DMS79 (cell line): ENCODE data around the gene UBXN1.

ENCODE experiments used
- DNase-seq: peaks from one replicate; lab custom pipeline; 2025; lab: John Stamatoyannopoulos, UW

Gene UBXN1, protein sequence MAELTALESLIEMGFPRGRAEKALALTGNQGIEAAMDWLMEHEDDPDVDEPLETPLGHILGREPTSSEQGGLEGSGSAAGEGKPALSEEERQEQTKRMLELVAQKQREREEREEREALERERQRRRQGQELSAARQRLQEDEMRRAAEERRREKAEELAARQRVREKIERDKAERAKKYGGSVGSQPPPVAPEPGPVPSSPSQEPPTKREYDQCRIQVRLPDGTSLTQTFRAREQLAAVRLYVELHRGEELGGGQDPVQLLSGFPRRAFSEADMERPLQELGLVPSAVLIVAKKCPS

DNA sequence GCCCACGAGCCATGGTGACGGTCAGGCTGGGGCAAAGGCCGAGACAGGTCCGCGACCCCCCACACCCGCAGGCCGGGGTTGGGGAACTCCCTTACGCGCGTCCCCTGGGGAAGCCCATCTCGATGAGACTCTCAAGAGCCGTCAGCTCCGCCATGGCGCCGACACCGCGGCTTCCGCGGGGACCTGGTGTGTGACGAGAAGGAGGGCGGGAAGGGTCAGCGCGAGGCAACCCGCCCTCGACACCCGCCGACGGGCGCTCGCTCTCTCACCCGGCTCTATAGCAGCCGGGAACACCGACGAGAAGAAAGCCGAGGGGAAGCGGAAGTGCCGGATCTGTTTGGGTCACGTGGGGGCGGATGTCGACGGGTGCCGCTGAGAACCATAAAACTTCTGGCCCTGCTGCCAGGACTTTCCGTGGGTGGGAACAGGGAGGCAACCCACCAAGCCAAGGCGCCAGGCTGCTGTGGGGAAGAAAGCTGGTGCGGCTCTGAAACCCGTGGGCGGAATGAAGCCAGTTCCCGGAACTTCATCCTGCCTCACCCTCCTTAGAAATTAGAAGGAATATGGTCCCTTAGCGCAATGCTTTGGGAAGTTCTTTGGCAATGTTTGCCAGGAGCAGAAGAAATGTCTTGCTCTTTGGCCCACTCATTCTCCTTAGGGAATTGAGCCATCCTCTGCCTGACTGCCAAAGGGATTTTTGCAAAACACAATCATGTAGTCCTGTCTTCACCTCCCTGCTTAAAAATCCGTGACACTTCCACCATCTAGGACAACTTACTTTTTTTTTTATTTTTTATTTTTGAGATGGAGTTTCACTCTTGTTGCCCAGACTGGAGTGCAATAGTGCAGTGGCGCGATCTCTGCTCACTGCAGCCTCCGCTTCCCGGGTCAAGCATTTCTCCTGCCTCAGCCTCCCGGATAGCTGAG is at the start of gene UBXN1:
Gene UBXN1 (minus strand): TSS at position 304 of the 927 bp plus-strand sequence. CDS start 150 bp downstream, at position 154.
- DNase-seq: peak; percentile 72

DNA sequence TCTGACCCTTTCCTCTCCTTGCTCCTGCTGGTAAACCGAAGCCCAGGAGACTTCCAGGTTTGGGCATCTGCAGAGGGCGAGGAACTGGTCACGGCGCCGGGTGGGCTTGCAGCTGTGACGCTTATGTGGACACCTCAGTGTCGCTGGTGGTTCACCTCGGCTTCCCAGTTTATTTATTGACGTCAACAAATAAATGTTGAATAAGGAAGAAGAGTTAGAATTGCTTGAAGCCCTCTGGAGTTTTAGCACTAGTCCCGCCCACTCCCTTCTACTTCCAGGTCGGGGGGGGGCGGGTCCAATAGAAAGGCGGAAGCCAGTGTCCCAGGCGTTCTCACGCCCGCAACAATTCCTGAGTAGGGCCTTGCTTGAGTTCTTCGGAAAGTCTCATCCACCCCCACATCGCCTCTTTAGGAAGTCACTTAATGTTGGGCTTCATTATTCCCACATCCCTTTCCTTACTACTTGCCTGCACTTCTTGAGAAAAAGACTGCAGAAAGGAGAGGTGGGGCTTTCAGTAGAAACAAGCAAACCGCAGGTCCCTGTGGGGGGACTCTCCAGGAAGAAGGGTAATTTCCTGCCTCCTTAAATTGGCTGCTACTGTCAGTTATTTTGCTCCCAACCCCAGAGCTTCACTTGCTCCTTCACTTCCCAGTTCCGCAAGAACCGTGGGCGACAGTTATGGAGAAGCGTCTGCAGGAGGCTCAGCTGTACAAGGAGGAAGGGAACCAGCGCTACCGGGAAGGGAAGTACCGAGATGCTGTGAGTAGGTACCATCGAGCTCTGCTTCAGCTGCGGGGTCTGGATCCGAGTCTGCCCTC is 49.5 kb upstream of the UBXN1 start, which contains the start of gene TTC9C:
Gene TTC9C (plus strand): TSS at position 316 of the 818 bp plus-strand sequence. CDS start 363 bp downstream, at position 679.
- peak; percentile 78 for DNase-seq

- peak; percentile 95 for DNase-seq
Observed at GRCh38 chr11:62727872-62728170, 48.9 kb upstream of the UBXN1 start.

GRCh38 chr11:62727165-62727871 is 48.4 kb upstream of the UBXN1 start, which contains the start of gene HNRNPUL2:
Gene HNRNPUL2, minus strand, starts transcription at chr11:62727457. Its CDS starts 301 bp downstream, at chr11:62727156.
- DNase-seq: peak; percentile 99

DNA sequence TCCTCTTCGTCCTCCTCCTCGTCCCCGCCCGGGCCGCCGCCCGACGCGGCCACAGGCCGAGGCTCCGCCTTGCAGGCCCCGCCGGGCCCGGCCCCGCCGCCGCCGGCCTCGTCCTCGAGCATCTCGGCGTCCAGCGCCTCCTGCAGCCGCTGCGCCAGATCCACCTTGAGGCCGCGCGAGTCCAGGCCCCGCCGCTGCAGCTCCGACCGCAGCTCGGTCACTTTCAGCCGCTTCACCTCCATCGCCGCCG is 48.0 kb upstream of the UBXN1 start:
- no peak for DNase-seq

DNA sequence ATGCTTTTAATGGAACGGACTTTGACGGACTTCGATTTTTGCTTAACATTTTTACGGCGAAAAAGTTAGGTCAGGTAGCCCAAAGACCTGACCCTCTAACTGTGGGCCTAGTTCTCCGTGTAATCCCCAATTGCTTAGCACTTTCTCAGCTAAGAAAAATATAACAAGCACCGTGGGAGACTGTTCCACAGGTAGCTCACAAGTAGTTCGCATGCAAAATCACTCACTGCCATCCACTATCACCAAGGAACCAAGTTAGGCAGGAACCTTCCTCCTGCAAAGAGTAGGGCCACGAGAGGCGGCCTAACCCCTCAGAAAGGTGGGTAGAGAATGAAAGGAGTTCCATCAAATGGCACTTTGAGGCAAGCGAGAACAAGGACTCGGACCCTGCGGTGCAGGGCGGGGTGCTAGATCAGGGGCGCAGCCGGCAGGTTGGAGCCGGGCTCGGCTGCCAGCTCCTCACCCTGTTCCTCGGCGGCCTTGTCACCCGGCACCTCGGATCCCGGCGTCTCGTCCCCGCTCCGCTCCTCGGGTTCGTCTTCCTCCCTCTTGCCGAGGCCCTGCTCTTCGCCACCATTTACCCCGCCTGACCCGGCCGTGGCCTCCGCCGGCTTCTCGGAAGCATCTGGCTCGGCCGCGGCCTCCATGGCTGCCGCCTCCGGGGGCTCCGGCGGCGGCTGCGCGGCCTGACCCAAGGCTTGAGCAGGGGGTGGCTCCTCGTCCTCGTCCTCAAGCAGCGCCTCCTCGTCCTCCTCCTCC is 47.5 kb upstream of the UBXN1 start:
- DNase-seq: no peak

- DNase-seq: no peak
Observed at GRCh38 chr11:62725646-62726045, 46.8 kb upstream of the UBXN1 start.

GRCh38 chr11:62724171-62724570 is 45.3 kb upstream of the UBXN1 start:
- no peak for DNase-seq

GRCh38 chr11:62721994-62722393 is 43.1 kb upstream of the UBXN1 start:
- no peak for DNase-seq

DNA sequence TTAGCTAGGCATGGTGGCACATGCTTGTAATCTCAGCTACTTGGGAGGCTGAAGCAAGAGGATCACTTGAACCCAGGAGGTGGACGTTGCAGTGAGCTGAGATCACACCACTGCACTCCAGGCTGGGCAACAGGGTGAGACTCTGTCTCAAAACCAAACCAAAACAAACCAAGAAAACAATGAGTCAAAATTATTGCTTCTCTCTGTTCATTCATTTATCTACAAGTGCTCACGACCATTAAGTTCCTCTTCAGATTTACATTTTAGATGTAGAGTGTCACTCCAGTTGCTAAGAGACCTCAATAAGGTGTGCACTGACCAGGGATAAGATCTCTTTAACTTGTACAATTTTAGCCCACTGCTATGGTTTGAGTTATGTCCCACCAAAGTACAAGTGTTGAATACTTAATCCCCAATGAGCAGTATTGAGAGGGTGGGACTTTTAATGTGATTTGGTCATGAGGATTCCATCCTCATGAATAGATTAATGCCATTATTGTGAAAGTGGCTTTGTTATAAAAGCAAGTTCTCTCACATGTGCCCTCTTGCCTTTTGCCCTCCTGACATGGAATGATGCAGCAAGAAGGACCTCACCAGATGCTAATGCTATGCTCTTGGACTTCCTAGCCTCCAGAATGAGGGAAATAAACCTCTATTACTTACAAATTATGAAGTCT is 40.6 kb upstream of the UBXN1 start:
- DNase-seq: no peak

DNA sequence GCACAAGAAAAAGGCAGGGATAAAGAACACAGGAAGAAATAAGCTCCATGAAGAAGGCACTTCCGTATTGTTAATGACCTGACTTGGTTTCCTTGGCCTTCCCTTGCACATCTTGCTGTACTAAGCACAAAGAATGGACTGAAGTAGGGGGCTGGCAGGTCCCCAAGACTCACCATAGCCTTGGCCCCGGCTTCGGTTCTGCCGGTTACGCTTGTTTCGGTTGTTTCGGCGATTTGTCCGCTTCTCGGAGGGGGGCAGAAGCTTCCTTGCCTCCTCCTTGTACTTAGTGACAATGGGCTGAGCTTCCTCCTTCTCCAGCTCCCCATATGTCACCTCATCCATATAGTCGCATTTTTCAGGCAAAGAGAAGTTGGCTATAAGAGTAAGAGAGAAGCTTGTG is 37.9 kb upstream of the UBXN1 start:
- DNase-seq: no peak

DNA sequence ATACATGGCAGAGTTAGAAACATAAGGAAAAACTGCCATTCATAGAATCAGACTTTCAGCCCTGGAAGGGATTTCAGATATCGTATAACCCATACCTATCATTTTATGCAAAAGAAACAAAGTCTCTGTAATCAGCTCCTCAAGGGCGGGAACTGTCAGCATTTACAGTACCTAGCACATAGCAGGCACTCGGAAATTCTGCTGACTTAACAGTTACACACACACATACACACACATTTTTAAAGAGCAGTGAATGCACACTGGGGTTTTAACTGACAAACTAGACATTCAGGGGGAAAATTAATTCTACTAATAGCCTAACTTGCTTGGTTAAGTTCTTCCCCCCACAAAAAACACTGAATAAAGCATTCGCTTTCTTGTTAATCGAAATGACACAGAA is 37.3 kb upstream of the UBXN1 start:
- DNase-seq: no peak

- no peak for DNase-seq
Observed at GRCh38 chr11:62715150-62716130, 36.6 kb upstream of the UBXN1 start.

DNA sequence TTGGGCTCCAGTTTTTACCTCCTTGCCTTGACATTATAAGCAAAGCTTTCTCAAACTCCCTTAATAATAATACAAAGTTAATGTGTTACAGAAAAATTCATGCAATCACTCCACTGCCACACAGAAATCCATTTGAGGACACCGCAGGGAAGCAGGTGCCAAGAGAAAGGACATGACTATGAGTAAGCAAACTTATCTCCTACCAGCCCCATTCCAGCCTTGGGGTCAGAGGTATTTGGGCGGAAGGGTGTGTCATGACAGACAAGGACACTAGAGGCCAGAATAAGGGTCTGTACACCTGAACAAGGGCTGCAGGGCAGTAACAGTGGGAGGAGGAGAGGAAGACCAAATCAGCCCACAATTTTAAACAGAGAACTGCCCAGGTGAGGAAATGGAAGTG is 34.5 kb upstream of the UBXN1 start:
- no peak for DNase-seq

GRCh38 chr11:62712861-62713260 is 34.0 kb upstream of the UBXN1 start:
- no peak for DNase-seq

- DNase-seq: no peak
Observed at GRCh38 chr11:62712276-62712812, 33.5 kb upstream of the UBXN1 start.

DNA sequence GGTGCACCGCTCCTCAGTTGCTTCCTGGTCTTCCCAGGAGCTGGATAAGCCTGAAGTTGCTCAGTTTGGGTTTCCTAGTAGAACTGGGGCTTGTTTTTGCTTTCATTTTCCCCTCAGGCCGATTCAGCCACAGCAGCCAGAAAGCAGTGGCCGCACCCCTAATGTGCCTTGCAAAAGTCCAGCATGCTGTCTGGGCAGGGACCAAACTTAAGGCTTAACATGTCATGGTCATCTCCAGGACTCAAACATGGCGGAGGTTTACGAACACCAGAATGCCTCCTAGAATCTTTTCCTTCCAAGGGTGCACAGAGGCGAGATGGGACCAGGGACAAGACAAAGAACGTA is 31.1 kb upstream of the UBXN1 start:
- no peak for DNase-seq

DNA sequence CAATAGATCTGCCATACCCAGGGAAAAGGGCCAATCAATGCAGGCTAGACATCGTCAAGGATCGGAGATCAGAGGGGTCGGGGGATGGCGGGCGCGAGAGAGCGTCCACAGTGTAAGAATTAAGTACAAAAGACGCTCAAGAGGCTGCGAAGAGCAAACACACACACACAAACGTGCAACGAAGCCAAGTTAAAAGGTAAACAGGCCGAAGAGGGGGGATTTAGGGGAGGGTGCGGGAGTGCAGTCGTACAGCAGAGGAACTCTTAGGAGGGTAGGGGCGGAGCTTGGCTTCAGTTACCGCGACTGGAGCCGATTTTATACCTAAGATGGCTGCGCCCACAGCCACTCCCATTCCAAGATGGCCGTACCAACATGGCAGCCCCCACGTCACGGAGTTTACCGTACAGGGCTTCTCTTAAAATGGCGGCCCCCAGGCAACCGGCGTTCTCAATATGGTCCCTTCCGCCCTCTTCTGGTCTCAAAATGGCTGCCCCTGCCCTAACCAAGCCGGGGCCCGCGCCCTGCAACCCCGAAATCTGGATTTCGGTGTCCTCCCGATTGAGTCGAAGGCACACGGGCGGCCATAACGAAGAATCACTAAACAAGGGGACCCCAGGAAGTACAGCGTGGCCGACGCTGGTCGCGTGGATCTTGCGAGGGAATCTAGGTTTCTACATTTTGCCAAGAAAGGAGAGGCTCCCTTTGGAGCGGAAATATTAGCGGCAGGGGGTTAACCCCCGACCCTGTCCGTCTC is 30.6 kb upstream of the UBXN1 start:
- peak; percentile 98 for DNase-seq
